ENCODE results near the gene BNIP3.
"Not testable (repeated sequence)": the region's sequence is repeated elsewhere in the genome, so short reads cannot be mapped to it uniquely, and the experiment has no call there.

The BNIP3 gene

DNA sequence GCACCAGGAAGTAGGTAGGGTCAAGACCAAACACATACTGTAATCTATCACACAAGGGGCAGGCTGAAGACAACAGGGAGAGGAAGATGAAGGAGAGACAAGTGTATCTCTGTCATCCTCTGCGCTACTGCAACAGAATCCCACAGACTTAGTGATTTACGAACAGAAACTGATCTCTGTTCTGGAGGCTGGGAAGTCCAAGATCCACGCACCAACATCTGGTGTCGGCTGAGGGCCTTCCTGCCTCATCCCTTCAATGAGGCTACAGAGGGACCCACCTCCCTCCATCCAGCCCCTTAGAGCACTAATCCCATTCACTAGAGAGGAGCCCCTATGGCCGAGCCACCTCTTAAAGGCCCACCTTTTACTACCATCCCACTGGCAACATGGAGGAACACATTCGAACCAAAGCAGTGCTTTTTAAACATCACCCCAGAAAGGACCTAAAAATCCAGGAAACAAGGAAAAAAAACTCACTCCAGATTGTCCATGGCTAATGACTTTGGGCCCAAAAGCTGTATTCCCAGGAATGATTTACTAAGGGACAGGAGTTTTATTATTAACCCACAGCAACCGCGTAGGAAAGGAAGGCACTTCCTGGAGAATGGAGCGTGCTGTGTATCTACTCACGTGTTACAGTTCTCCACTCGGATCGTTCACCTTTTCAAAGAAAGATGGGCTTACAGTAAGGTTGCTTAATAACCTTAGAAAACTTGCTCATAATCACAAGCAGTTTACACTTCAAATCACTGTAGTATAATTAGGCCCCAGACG, 4.2 kb downstream of the BNIP3 start:
- DNase-seq, result no peak

DNA sequence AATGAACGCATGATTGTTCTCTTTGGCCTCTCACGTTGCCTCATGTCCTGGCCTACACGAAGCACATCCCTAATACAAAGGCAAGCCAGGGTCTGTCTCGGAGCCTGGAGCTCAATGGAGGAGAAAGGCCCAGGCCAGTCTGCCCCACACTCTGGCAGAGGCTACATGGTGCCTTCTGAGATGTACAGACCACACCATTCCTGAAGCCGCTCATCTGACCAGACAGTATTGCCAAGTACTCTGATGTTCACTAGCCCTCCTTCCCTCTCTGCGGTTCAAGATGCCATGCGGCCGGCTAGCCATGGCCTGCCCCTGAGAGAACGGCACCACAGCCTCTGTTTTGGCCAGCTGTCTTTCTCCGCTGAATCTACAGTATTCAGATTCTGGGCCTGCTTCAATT, 5.9 kb downstream of the BNIP3 start:
- DNase-seq, result no peak

DNA sequence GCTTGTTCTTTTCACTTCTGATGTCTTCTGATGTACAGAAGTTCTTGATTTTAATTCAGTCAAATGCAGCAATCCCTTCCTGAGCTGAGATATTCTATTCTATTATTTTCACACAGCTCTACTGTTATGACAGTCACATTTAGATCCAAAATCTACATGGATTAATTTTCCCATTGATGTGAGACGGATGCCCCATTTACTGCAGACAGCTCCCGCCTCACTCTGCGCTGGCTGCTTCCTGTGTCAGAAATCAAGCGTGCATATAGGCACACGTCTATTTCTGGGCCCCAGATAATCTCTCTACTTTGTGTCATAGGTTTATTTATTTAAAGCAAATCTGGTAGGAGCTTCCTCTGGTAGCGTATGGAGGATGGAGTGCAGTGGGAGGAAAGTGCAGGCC, 6.7 kb downstream of the BNIP3 start:
- no peak for DNase-seq

DNA sequence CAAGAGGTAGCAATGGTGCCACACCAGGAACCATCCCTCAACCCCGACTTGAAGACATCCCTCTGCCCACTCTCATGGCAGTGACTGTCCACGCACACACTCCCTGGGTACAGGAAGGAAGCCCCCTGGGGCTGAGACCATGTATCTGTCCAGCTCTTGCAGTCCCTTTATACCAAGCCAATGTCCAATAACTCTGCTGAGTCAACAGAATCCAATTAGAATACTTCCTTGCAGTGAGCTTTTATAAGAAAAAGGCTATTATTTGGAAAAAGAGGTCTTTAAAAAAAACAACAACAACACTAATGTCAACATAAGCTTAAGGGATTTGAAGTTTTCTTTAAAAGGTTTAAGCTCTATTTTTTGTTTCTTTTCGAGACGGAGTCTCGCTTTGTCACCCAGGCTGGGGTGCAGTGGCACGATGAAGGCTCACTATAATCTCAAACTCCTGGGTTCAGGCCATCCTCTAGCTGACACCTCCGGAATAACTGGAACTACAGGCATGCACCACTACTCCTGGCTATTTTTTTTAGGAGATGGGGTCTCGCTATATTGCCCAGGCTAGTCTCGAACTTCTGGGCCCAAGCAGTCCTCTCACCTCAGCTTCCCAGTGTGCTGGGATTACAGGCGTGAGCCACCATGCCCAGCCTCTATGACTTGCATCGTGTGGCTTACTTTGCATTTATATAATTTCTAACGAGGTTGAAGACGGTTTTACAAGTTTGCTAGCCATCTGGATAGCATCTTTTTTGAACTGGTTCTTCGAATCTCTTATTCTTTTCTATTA, 7.5 kb downstream of the BNIP3 start:
- DNase-seq, result no peak

DNA sequence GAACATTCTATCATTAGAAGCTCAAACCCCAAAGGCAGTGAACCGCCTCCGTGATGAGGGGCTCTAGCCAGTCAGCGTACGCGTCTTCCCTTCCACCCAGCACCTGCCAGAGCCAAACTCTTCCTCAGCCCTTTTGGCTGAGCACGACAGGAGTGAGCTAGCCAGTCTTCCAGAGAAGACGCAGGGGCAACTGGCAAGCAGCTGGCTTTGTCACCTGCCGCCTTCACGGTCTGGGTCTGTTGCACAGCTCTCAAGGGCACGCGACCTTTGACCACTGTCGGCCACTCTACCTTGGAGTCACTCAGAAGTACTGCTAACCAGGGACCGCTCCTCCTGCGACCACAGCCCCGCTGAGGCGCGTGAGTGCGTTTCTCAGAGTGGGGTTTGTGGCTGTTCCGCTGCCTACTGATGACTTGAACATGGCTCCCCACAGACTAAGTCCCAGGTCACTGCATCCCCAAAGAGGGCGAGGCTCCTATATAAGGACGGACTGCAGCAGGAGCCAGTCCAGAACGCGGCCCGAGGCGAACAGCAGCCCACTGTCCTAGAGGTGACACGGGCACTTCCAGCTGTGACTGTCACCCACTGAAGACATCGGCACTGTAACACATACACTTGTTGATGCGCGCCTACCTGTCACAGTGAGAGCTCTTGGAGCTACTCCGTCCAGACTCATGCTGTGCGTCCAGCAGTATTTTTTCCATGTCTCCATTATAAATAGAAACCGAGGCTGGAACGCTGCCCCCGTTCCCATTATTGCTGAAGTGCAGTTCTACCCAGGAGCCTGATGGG, 8.4 kb downstream of the BNIP3 start:
- DNase-seq, result no peak

- DNase-seq, result no peak
These were observed 9.2 kb downstream of the BNIP3 start for GRCh38 chr10:131972474-131973071.

GRCh38 chr10:131971591-131971990, 10.1 kb downstream of the BNIP3 start:
- no peak for DNase-seq

- DNase-seq, result no peak
These were observed 10.8 kb downstream of the BNIP3 start for GRCh38 chr10:131970946-131971345.

DNA sequence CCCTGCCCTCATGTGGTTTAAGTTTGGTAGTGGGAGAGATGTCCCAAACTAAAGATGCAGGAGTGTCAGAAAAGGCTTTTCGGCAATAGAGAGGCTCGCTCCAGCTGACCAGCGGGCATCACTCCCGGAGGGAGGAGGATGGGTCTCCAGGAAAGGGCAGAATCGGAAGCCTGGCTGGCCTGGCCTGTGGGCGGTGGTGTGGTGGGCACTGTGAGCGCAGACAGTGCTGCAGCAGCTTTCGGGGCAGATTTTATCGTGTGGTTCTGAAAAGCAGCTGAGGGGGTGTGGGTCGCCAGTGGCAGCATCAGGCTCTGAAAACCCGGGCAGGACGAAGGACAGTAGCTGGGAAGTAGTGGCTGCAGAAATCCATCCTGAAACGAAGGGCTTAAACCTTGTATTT, 12.8 kb downstream of the BNIP3 start:
- no peak for DNase-seq

DNA sequence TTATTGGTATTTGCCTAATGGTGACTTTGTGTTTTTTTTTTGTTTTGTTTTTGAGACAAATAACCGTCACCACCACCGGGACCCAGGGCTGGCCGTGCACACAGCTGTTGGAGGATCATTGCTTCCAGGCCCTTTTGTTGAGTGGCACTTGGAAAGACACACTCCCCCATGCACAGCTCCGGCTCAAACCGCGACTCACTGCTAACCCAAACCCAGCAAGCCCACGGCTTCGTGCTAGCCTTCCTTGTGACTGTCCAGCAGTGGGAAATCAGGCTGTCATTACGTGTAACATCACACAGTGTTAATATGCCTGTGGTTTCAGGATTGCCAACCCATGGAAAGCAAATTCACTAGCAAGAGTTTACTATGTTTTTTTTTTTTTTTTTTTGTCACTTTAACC, 17.4 kb downstream of the BNIP3 start:
- DNase-seq, result no peak

- no peak for DNase-seq
These were observed 17.9 kb downstream of the BNIP3 start for GRCh38 chr10:131963811-131964210.

DNA sequence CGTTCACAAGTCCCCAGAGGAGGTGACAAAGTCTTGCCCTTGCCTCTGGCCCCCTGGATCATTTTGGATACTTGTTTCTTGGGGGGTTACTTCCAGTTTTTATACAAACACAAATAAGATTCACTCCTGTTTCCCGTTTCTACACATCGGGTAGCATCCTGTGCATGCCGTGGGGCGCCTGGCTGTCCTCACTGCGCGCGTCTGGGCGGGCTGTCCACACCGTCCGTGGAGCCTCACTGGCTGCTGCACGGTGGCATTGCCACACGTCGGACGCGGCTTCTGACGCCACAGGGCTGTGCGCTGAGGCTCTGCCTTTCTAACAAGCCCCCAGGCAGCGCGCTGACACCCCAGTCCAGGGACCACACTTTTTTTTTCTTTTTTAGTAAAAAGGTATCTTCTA, 18.4 kb downstream of the BNIP3 start:
- DNase-seq, result no peak

DNA sequence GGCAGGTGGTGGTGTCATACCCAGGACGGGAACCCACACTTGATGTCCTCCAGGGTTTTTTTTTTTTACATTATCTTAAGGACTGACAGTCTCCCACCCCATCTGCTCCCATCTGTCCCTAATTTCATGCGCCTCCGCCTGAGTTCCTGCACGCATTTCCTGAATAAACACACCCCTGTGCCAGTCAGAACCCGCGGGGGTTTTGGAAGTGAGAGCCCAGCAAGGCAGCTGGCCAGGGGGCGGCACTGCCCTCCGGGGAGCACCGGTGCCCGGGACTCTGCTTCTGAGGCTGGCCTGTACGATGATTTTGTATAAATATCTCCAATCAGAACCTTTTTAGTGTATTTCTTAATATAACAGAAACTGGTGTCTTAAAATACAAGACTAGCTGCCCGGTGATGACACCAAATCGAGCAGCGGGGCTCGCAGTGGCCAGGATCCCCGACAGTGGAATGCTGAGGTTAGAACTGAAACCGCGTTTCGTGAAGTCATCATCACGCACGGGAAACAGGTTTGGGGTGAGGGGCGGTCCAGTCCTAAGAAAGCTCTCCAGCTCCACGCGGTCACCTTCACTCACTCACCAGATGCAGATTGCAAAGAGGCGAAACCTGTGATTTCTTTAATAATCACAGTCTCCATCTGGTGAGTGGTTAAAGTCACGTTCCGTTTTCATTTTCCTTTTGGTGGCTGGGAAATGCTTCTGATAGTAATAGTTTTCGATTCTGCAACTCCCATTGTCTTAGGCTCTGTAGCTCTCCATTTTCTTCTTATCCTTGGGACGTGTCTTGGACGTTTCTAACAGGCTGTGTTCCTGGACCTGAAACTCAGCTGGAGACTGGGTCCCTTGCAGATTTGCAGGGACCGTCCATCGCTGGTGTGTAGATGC, 19.7 kb downstream of the BNIP3 start:
- peak; percentile 10 for DNase-seq

DNA sequence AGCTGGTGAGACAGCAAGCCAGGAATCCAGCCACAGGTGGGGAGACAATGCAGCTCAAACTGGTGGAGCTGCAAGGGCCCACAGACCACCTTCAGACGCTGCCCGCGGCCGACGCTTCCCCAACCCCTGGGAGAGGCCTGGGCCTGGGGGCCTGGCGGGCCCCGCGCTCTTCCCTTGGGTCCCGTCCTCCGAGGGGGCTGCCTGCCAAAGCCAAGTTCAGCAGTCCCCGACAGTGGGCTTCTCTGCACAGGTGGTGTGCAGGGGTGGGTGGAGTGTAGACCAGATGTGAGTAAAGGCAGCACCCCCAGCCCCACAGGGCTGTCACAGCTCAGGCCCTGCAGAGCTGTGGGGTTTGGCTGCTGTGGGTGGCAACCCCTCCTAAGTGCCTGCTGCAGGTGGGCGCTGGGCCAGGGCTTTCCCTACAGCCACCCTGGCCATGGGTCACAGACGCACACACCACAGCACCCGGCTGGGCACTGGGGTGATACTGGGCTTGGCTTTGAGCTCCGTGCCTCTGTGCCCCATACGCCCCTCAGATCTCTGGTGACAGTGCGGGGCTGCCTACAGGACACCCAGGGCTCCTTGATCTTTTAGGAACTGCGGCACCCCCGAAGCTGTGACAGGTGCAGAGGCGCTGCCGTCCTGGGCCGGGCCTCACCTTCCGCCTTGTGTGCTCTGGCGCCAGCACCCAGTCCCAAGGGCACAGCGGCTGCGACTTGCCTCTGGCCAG, 20.5 kb downstream of the BNIP3 start:
- no peak for DNase-seq

DNA sequence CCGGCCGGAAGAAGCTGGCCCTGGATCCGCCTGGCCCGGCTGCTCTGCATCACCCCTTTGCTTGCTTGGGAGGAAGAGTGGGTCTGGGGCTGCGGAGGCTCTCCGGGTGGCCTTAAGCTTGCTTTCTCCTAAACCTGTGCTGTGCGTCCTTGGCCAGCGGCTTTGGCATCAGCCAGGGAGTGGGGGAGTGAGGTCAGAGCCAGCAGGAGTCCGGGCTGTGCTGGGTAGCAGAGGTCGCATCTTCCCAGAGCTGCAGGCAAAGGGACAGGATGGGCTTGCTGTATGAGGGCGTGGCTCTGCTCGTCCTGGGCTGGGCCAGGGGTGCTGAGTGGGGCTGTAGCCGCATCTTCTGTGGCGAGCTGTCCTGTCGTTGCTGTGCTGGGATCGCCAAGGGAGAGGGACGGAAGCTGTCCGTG, 21.1 kb downstream of the BNIP3 start:
- DNase-seq, result no peak

DNA sequence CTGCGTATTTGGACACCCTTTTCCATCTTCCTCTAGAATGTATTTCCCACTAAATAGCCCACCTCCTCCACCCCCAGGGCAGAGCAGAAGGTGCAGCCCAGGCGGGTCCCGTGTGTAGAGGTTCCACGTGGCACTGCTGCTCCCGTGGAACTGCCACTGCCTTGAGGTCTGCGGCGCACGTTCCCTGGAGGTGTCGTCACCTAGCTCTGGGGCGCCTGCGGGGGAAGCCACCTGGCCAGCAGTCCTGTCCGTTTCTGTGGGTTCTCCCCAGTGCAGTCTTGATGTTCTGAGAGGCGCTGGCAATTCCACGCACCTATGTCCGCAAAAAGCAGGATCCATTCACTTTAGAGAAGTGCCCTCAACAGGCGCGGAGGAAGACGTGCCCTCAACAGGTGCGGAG, 21.9 kb downstream of the BNIP3 start:
- DNase-seq, result no peak

GRCh38 chr10:131955591-131956340, 26.0 kb downstream of the BNIP3 start:
- DNase-seq, result no peak

- no peak for DNase-seq
These were observed 27.3 kb downstream of the BNIP3 start for GRCh38 chr10:131954356-131954965.

GRCh38 chr10:131949908-131950307, 31.8 kb downstream of the BNIP3 start:
- DNase-seq, result not testable (repeated sequence)
